ENCODE results near the gene OR51E2. TPM values are rescaled to one million over a fixed set of nuclear protein-coding genes. Genes with fewer than 3 reads are reported as not detected.
"Not testable (repeated sequence)": the region's sequence is repeated elsewhere in the genome, so short reads cannot be mapped to it uniquely, and the experiment has no call there.

OR51E2 gene
- not detected in 2 replicates for total RNA-seq (2014; rRNA removed; shearing (Covaris generic))
- 0.05 TPM in 1 of 2 replicates, not detected in the other for polyA plus RNA-seq (2015; cell fraction: cytosol; rRNA removed)
- polyA plus RNA-seq (2015; cell fraction: nucleus; rRNA removed) = not detected in 2 replicates

DNA sequence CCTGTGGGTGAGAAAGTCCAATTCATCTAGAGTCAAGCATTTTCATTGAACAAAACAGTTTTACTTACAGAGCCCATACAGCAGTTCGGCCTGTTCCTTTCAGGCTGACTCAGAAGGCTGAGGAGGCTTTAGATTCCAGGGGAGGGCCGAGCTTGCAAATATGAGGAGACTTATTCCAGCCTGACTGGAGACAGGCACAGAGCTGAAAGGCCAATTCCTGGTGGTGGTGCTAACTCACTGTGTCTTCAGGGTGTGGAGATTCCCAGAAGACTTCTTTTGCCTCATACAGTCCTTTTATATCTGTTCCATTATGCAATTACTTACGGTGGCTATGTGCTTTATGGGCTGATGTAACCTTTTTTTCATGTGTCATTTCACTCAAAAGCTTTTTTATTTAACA, at the start of gene OR51E2:
OR51E2 (minus strand) TSS at position 269 of the 400 bp plus-strand sequence. CDS start 15,142 bp downstream, outside the sequence.
- peak; percentile 10 for DNase-seq (ENCODE audit: low read depth, low spot score)
- in situ Hi-C loops (cut with HindIII; ENCODE audit: low pct_unique_long_range_greater_than_20kb, low sequenced_read_pairs) = no loop called here

DNA sequence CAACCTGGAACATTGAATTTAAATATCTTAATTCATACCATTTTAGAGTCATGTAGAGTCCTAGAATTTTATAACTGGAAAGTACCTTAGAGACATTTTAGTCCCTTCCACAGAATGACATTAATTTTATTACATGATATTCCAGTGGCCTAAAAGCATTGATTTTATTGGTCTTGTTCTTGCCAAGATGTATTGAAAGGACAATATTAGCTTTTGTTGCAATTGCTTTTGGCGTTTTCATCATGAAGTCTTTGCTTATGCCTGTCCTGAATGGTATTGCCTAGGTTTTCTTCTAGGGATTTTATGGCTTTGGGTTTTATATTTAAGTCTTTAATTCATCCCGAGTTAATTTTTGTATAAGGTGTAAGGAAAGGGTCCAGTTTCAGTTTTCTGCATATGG, 43.1 kb upstream of the OR51E2 start:
- in situ Hi-C loops (cut with HindIII; ENCODE audit: low pct_unique_long_range_greater_than_20kb, low sequenced_read_pairs) = no loop called here

GRCh38 chr11:4727171-4727570, 29.5 kb upstream of the OR51E2 start:
- in situ Hi-C loops (cut with HindIII; ENCODE audit: low pct_unique_long_range_greater_than_20kb, low sequenced_read_pairs) = no loop called here
- DNase-seq (ENCODE audit: low read depth, low spot score) = no peak

More for the DNA sequence above, 43.1 kb upstream of the OR51E2 start:
- no peak for DNase-seq (ENCODE audit: low read depth, low spot score)

DNA sequence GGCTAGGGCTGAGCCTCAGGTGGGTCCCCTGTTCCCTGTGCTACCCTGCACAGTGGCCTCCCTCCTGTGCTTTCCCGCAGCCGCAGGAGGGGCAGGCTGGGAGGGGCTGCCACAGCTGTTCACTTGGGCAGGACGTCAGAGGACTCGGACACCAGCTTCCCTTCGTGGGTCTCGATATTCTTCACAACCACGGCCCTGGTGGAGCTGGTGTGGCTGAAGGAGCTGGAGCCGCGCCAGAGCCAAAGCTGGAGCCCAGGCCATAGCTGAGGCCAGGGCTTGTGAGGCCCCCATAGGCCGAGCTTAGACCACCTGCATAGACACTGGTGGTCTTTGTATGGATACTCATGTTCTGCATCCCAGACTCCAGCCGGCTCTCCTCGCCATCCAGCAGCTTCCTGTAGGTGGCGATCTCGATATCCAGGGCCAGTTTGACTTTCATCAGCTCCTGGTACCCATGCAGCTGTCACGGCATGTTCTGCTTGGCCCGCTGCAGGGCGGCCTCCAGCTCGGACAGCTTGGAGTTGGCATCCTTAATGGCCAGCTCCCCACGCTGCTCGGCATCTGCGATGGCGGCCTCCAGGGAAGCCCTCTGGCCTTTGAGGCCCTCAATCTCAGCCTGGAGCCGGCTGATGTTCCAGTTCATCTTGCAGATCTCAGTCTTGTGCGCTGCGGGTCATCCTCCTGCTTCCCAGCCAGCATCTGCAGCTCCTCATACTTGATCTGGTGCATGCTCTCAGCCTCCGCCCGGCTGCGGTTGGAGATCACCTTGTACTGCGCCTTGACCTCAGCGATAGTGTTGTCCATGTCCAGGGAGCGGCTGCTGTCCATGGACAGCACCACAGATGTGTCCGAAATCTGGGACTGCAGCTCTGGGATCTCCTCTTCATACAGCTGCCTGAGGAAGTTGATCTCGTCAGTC, 25.2 kb upstream of the OR51E2 start:
- in situ Hi-C loops (cut with HindIII; ENCODE audit: low pct_unique_long_range_greater_than_20kb, low sequenced_read_pairs) = not testable (repeated sequence)
- peak; percentile 45 for DNase-seq (ENCODE audit: low read depth, low spot score)

- in situ Hi-C loops (cut with HindIII; ENCODE audit: low pct_unique_long_range_greater_than_20kb, low sequenced_read_pairs) = no loop called here
- no peak for DNase-seq (ENCODE audit: low read depth, low spot score)
Measured at GRCh38 chr11:4714300-4714699, 16.6 kb upstream of the OR51E2 start.

- no peak for DNase-seq (ENCODE audit: low read depth, low spot score)
- in situ Hi-C loops (cut with HindIII; ENCODE audit: low pct_unique_long_range_greater_than_20kb, low sequenced_read_pairs) = no loop called here
Measured at GRCh38 chr11:4713241-4713640, 15.6 kb upstream of the OR51E2 start.

DNA sequence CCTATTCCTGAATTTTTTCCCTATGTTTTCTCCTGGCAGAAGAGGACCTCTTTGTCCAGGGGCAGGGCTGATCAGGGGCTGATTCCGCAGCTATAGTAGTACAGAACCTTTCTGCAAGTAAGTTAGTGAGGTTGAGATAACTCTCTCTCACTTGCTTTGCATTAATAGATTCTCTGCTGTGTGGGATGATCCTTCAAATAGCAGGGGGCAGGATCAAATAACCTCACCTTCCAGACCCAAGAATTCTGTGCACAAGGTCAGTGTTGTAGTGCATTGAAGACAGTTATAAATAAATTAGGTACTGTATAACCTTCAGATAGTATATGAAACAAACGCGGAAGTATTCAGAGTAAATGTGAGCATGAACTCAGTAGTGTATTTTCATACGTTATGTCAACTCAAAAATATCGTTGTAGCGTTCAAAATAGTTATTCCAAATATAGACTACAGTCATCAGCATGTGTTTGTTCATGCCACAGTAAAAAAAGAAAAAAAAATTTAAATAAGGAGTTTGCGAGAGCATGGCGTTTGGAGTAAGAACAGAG, 7.2 kb upstream of the OR51E2 start:
- in situ Hi-C loops (cut with HindIII; ENCODE audit: low pct_unique_long_range_greater_than_20kb, low sequenced_read_pairs) = no loop called here
- no peak for DNase-seq (ENCODE audit: low read depth, low spot score)

- in situ Hi-C loops (cut with HindIII; ENCODE audit: low pct_unique_long_range_greater_than_20kb, low sequenced_read_pairs) = no loop called here
- DNase-seq (ENCODE audit: low read depth, low spot score) = no peak
Measured at GRCh38 chr11:4704054-4704789, 6.6 kb upstream of the OR51E2 start, which contains the start of gene MMP26. Gene MMP26, plus strand, starts transcription at chr11:4704784.

GRCh38 chr11:4700436-4700820, 2.8 kb upstream of the OR51E2 start:
- no peak for DNase-seq (ENCODE audit: low read depth, low spot score)
- in situ Hi-C loops (cut with HindIII; ENCODE audit: low pct_unique_long_range_greater_than_20kb, low sequenced_read_pairs) = no loop called here

DNA sequence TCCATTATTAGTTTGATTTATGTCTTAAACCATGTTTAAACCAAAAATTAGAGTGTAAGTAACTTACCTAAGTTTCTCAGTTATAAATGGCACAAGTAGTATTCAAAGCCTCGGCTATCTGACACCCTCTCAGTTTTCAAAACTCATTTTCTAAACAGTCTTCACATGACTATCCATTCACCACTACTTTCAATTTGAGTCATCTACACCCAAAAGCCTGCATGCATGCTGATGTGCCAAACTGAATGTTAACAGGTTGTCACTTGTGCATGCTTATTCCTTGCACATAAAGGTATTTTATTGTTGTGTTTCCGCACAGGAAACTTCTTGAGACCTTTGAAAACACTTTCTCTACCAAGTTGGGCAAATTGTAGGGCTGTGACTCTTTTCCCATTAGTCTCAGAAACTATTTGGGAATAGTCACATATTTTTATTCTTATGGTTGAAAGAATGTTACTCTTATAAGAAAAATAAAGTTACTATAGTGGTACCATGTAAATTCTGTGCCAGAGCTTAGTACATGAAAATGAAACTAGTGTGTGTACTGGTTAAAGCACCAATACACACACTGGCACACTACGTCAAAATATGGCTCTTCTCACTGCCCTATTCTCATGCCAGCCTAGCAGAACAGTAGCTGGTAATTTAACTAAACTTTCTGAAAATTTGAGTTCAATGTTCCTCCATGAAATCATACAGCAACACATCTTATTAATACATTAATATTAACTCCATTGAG, 2.2 kb upstream of the OR51E2 start:
- in situ Hi-C loops (cut with HindIII; ENCODE audit: low pct_unique_long_range_greater_than_20kb, low sequenced_read_pairs) = no loop called here
- DNase-seq (ENCODE audit: low read depth, low spot score) = no peak

GRCh38 chr11:4695442-4695841, 2.2 kb downstream of the OR51E2 start:
- no peak for DNase-seq (ENCODE audit: low read depth, low spot score)
- in situ Hi-C loops (cut with HindIII; ENCODE audit: low pct_unique_long_range_greater_than_20kb, low sequenced_read_pairs) = no loop called here

- no peak for DNase-seq (ENCODE audit: low read depth, low spot score)
- in situ Hi-C loops (cut with HindIII; ENCODE audit: low pct_unique_long_range_greater_than_20kb, low sequenced_read_pairs) = no loop called here
Measured at GRCh38 chr11:4684631-4685285, 12.9 kb downstream of the OR51E2 start.

DNA sequence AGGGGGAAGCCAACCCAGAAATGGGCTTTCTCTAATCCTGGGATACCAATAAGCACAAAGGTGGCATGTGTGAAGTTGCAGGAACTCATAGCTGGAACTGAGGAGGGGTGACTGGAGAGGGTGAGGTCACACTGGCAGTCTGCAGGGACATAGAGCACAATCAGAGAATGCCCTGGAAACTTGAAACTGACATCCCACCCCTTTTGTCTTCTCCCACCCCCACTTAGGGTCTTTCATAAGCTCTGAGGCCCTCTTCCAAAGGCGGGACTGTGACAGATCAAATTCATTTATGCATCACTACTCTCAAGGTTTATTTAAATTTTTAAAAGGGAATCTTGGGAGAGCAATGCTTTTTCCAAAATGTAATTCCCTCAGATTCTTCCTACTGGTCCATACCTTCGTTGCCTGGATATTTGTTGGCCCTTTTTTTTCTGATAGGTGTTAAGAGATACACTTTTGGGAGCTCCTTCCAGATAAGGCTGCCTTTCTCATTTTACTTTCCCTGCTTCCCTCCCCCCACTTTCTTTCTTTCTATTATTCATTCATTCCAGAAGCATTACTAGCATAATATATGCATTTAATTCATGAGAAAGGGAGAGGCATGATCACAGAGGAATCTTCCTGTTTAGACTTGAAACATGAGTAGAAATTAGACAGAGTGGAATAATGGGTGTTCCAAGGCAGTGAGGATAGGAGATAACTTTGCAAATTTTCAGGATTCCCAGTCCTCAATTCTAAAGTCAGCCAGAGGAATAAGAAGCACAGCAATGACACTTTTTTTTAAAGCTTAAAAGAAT, 14.8 kb downstream of the OR51E2 start:
- in situ Hi-C loops (cut with HindIII; ENCODE audit: low pct_unique_long_range_greater_than_20kb, low sequenced_read_pairs) = no loop called here
- no peak for DNase-seq (ENCODE audit: low read depth, low spot score)

DNA sequence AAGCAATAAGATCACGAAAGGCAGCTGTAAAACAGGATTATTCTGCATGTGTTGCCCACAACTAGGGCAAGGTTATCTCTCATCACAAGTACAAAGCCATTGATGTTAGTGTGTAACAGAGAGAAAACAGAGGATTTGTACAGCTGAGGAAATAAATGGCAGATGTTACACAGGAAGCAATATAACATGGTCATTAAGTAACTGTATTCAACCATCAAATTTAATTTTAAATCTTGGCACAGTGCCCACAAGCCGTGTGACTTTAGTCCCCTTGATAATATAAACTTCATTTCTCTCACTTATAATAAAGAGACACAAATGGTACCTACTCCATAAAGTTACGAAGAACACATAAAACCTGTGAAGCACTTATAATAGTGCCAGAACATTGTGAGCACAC, 17.3 kb downstream of the OR51E2 start:
- in situ Hi-C loops (cut with HindIII; ENCODE audit: low pct_unique_long_range_greater_than_20kb, low sequenced_read_pairs) = no loop called here
- no peak for DNase-seq (ENCODE audit: low read depth, low spot score)

GRCh38 chr11:4677948-4678347, 19.7 kb downstream of the OR51E2 start:
- in situ Hi-C loops (cut with HindIII; ENCODE audit: low pct_unique_long_range_greater_than_20kb, low sequenced_read_pairs) = no loop called here
- no peak for DNase-seq (ENCODE audit: low read depth, low spot score)

- in situ Hi-C loops (cut with HindIII; ENCODE audit: low pct_unique_long_range_greater_than_20kb, low sequenced_read_pairs) = no loop called here
- DNase-seq (ENCODE audit: low read depth, low spot score) = no peak
Measured at GRCh38 chr11:4673781-4674180, 23.9 kb downstream of the OR51E2 start.
